ENCODE results near the gene GALP.

GRCh38 chr19:56193981-56194640 lies 18.3 kb downstream of the GALP start:
- no peak for TF ChIP-seq CTCF (IDR thresholded peaks at IDR 0.05)
- no peak for TF ChIP-seq POLR2A (IDR thresholded peaks at IDR 0.05)

Data from esophagus squamous epithelium (tissue), 4 donors.